Measurements from ENCODE around the gene SYT17.
A peak's percentile ranks its signal among the peaks of the same experiment; 100 is the strongest.

Gene SYT17

GRCh38 chr16:19127674-19128131, 40.3 kb upstream of the SYT17 start:
- DNase-seq (ENCODE audit: low read depth in 2 of 2): no peak
- TF ChIP-seq CTCF (IDR thresholded peaks at IDR 0.05; ENCODE audit: low read depth, low read length): no peak

GRCh38 chr16:19128454-19129200, 39.4 kb upstream of the SYT17 start:
- no peak for TF ChIP-seq CTCF (IDR thresholded peaks at IDR 0.05; ENCODE audit: low read depth, low read length)
- H3K4me3 ChIP-seq (replicated peaks in 1 of 2; ENCODE audit: low read depth in 2 of 2, low read length in 2 of 2): no peak overlapping the region
- no peak for DNase-seq (ENCODE audit: low read depth in 2 of 2)

More at GRCh38 chr16:19127674-19128131, 40.3 kb upstream of the SYT17 start:
- no peak overlapping the region for H3K4me3 ChIP-seq (replicated peaks in 1 of 2; ENCODE audit: low read depth in 2 of 2, low read length in 2 of 2)

GRCh38 chr16:19130385-19130784, 37.7 kb upstream of the SYT17 start:
- no peak for DNase-seq (ENCODE audit: low read depth in 2 of 2)
- TF ChIP-seq CTCF (IDR thresholded peaks at IDR 0.05; ENCODE audit: low read depth, low read length): no peak
- peak overlapping the region in 1 of 2 donors; percentile 28 for H3K4me3 ChIP-seq (replicated peaks in 1 of 2; ENCODE audit: low read depth in 2 of 2, low read length in 2 of 2)

GRCh38 chr16:19130852-19131824, 36.9 kb upstream of the SYT17 start:
- TF ChIP-seq CTCF (IDR thresholded peaks at IDR 0.05; ENCODE audit: low read depth, low read length): no peak
- peak overlapping the region in 1 of 2 donors; percentile 28 for H3K4me3 ChIP-seq (replicated peaks in 1 of 2; ENCODE audit: low read depth in 2 of 2, low read length in 2 of 2)
- peak; percentile 81 to 82 for DNase-seq (ENCODE audit: low read depth in 2 of 2)

- no peak for TF ChIP-seq CTCF (IDR thresholded peaks at IDR 0.05; ENCODE audit: low read depth, low read length)
- H3K4me3 ChIP-seq (replicated peaks in 1 of 2; ENCODE audit: low read depth in 2 of 2, low read length in 2 of 2): no peak overlapping the region
- peak in 1 of 2 donors; percentile 68 for DNase-seq (ENCODE audit: low read depth in 2 of 2)
These were observed 36.2 kb upstream of the SYT17 start for GRCh38 chr16:19131825-19132218.

- DNase-seq (ENCODE audit: low read depth in 2 of 2): no peak
- no peak for TF ChIP-seq CTCF (IDR thresholded peaks at IDR 0.05; ENCODE audit: low read depth, low read length)
- no peak overlapping the region for H3K4me3 ChIP-seq (replicated peaks in 1 of 2; ENCODE audit: low read depth in 2 of 2, low read length in 2 of 2)
These were observed 35.8 kb upstream of the SYT17 start for GRCh38 chr16:19132255-19132654.
